Mucosa of descending colon (tissue), 3 donors: ENCODE measurements around the gene ANXA6. TPM values are rescaled to one million over a fixed set of nuclear protein-coding genes. Genes with fewer than 3 reads are reported as not detected.

Experiments used
- ATAC-seq: fragments of 200-7000 bp; cut with Tn5 transposase; one replicate; pipeline ENCODE4 v1.9.1; 2020; ENCODE audit warnings: mild to moderate bottlenecking, moderate library complexity
- DNase-seq, 3 donors: peaks; one replicate each; pipeline ENCODE4 v3.0.0-alpha.2; 2020
- H3K36me3 ChIP-seq: fragments of 200-600 bp; one replicate; pipeline ENCODE4 v1.8.0; 2021; ENCODE audit warnings: low read depth, mild to moderate bottlenecking
- H3K4me1 ChIP-seq: fragments of 200-600 bp; one replicate; pipeline ENCODE4 v1.8.0; 2021; ENCODE audit warnings: low read depth, mild to moderate bottlenecking
- H3K4me3 ChIP-seq: fragments of 200-600 bp; one replicate; pipeline ENCODE4 v1.8.0; 2021; ENCODE audit warnings: mild to moderate bottlenecking
- H3K9me3 ChIP-seq: fragments of 200-600 bp; one replicate; pipeline ENCODE4 v1.8.0; 2021; ENCODE audit warnings: mild to moderate bottlenecking
- CTCF ChIP-seq: fragments of 200-600 bp; IDR thresholded peaks from one replicate; pipeline ENCODE4 v1.8.0; 2022; ENCODE audit warnings: antibody characterized with exemption, mild to moderate bottlenecking
- intact Hi-C, 2 donors: fragments of 100-400 bp; cut with DNase I in 1 of 2; cut with micrococcal nuclease in 1 of 2; formaldehyde crosslinking; loops; one replicate each; pipeline versions ENCODE4 v1.11.0 to v1.11.1; 2022; cut with DNase I, micrococcal nuclease
- total RNA-seq, 3 donors: library from RNA; stranded (reverse); fragmentation: NEBNext Ultra II Directional in 2 of 3; extraction: Animal tissue kit (Norgen Biotek cat#: 25700) in 2 of 3; gene quantifications; one replicate each; pipeline versions ENCODE4 v1.2.1 to v1.2.4, GENCODE V29; 2021 to 2023
- donor health status: DM: no; HTN: no; CAD: no; lungs with moderate emphysema.
- donor health status: DM: no; HTN: no; CAD: no.
- donor health status: DM: no; HTN: yes; CAD: no.

Gene ANXA6
- total RNA-seq, 3 donors from 2014 or later, result 21.4 to 180 (median 68.0) TPM

- ATAC-seq (peak; percentile 16), DNase-seq (no peak)
- no peaks in the 10 kb centered on the region for H3K4me1 ChIP-seq
- no peaks in the 10 kb centered on the region for H3K9me3 ChIP-seq
- H3K36me3 ChIP-seq, result no peaks in the 10 kb centered on the region
- intact Hi-C loops, result no loop called here
- H3K4me3 ChIP-seq, result no peak overlapping the region
- TF ChIP-seq CTCF, result no peak
These were observed 26.1 kb upstream of the ANXA6 start for GRCh38 chr5:151183456-151184245.

GRCh38 chr5:151182976-151183375 lies 25.4 kb upstream of the ANXA6 start:
- intact Hi-C loops, result no loop called here
- TF ChIP-seq CTCF, result no peak
- H3K4me3 ChIP-seq, result no peak overlapping the region
- ATAC-seq (no peak), DNase-seq (no peak)
- H3K4me1 ChIP-seq, result no peaks in the 10 kb centered on the region
- H3K9me3 ChIP-seq, result no peaks in the 10 kb centered on the region
- H3K36me3 ChIP-seq, result no peaks in the 10 kb centered on the region

GRCh38 chr5:151182524-151182900 lies 24.9 kb upstream of the ANXA6 start:
- Histone ChIP-seq H3K4me1 (no peaks in the 10 kb centered on the region), H3K4me3 (no peak overlapping the region), H3K9me3 (no peaks in the 10 kb centered on the region), H3K36me3 (no peaks in the 10 kb centered on the region)
- intact Hi-C loops, result no loop called here
- ATAC-seq, result no peak
- no peak for DNase-seq
- TF ChIP-seq CTCF, result no peak

- Histone ChIP-seq H3K4me1 (no peaks in the 10 kb centered on the region), H3K9me3 (no peaks in the 10 kb centered on the region), H3K36me3 (no peaks in the 10 kb centered on the region), H3K4me3 (no peak overlapping the region)
- ATAC-seq (no peak), DNase-seq (no peak)
- TF ChIP-seq CTCF, result no peak
- intact Hi-C loops, result no loop called here
These were observed 24.4 kb upstream of the ANXA6 start for GRCh38 chr5:151181818-151182523.

- H3K4me3 ChIP-seq, result no peak overlapping the region
- no peaks in the 10 kb centered on the region for H3K4me1 ChIP-seq
- intact Hi-C loops, result no loop called here
- H3K9me3 ChIP-seq, result no peaks in the 10 kb centered on the region
- DNase-seq (no peak), ATAC-seq (no peak)
- no peaks in the 10 kb centered on the region for H3K36me3 ChIP-seq
- TF ChIP-seq CTCF, result no peak
These were observed 22.7 kb upstream of the ANXA6 start for GRCh38 chr5:151180291-151180690.
